ENCODE data around the gene GRM5. TPM values are rescaled to one million over a fixed set of nuclear protein-coding genes. Genes with fewer than 3 reads are reported as not detected.
A peak's percentile ranks its signal among the peaks of the same experiment; 100 is the strongest.

GRM5 gene
- total RNA-seq, 1 experiment from 2014 or later, result 0.04 TPM

- Histone ChIP-seq H3K4me3 (no peak overlapping the region), H3K27ac (no peak overlapping the region), H3K9me3 (replicated peaks) (no peaks in the 10 kb centered on the region), H3K36me3 (no peaks in the 10 kb centered on the region), H3K4me1 (no peaks in the 10 kb centered on the region), H3K27me3 (no peaks in the 10 kb centered on the region)
- DNase-seq, result no peak
Observed at GRCh38 chr11:88827018-88827676, 238.6 kb downstream of the GRM5 start.

DNA sequence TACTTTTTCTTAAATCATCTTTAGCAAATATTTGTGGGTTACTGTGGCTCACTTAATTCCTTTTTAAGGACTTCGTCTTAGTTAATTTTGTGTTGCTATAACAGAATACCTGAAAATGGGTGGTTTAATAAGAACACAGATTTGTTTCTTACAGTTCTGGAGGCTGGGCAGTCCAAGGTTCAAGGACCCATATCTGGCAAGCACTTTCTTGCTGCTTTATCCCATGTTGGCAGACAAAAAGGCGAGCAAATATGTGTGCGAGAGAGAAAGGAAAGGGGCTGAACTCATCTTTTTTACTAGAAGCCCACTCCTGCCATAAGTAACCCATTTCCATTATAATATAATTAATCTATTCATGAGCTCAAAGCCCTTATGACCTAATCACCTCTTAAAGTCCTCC, 246.2 kb downstream of the GRM5 start:
- no peaks in the 10 kb centered on the region for H3K36me3 ChIP-seq
- no peaks in the 10 kb centered on the region for H3K9me3 ChIP-seq (replicated peaks)
- H3K27ac ChIP-seq, result no peak overlapping the region
- no peaks in the 10 kb centered on the region for H3K4me1 ChIP-seq
- no peaks in the 10 kb centered on the region for H3K27me3 ChIP-seq
- no peak overlapping the region for H3K4me3 ChIP-seq
- no peak for DNase-seq

DNA sequence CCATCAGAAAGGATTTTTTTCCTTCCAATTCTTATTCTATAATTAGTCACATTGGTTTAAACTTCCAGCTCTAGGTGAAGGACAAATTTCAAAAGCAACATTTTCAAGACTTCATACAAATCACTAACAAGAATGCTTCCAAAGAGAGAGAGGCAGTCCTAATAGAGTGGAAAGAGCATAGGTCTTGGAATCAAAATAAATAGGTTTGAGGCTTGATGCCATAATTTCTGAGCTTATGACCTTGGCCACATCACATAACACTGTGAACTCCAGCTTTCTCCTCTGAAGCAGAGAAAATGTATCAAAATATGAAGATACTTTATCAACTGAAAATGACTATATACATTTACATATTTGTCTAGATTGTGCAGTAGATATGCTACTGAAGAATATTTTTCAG, 246.8 kb downstream of the GRM5 start:
- Histone ChIP-seq H3K36me3 (no peaks in the 10 kb centered on the region), H3K27me3 (no peaks in the 10 kb centered on the region), H3K4me3 (no peak overlapping the region), H3K4me1 (no peaks in the 10 kb centered on the region), H3K27ac (no peak overlapping the region), H3K9me3 (replicated peaks) (no peaks in the 10 kb centered on the region)
- no peak for DNase-seq

- H3K27ac ChIP-seq, result no peak overlapping the region
- H3K4me3 ChIP-seq, result no peak overlapping the region
- H3K9me3 ChIP-seq (replicated peaks), result no peaks in the 10 kb centered on the region
- no peaks in the 10 kb centered on the region for H3K4me1 ChIP-seq
- no peak for DNase-seq
- H3K36me3 ChIP-seq, result no peaks in the 10 kb centered on the region
- no peaks in the 10 kb centered on the region for H3K27me3 ChIP-seq
Observed at GRCh38 chr11:88815505-88815904, 250.3 kb downstream of the GRM5 start.

- Histone ChIP-seq H3K9me3 (replicated peaks) (no peaks in the 10 kb centered on the region), H3K27ac (no peak overlapping the region), H3K36me3 (no peaks in the 10 kb centered on the region), H3K27me3 (no peaks in the 10 kb centered on the region), H3K4me1 (no peaks in the 10 kb centered on the region), H3K4me3 (no peak overlapping the region)
- DNase-seq, result no peak
Observed at GRCh38 chr11:88814076-88814475, 251.7 kb downstream of the GRM5 start.

DNA sequence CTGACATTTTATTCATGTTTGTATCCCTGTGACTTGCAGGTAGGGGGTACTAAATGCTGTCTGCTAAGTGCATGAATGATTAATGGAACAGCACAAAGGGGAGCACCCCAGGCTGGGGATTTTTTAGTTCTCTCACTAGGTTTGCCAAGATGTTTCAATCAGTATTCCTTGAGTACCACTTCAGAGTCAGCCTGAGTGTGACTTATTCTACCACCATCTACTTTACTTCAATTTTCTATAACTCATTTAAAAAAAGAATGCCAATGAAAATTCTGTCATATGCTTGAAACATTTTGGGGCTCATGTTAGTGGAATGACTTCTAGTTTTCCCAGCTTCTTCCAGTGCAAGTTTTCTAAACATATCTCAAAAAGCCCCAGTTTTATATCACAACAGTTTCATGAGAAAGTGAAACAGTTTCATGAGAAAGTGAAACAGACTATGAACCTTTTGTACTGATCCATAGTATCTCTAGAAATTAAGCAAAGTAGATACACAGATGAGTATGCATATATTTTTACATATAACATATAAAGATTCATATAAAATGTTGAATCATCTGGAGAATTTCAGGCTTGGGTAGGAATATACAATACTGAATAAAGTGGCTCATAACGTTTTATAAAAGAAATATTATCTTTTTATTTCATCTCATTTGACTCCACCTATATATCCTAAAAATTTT, 252.4 kb downstream of the GRM5 start:
- Histone ChIP-seq H3K36me3 (no peaks in the 10 kb centered on the region), H3K4me3 (no peak overlapping the region)
- no peak for DNase-seq

DNA sequence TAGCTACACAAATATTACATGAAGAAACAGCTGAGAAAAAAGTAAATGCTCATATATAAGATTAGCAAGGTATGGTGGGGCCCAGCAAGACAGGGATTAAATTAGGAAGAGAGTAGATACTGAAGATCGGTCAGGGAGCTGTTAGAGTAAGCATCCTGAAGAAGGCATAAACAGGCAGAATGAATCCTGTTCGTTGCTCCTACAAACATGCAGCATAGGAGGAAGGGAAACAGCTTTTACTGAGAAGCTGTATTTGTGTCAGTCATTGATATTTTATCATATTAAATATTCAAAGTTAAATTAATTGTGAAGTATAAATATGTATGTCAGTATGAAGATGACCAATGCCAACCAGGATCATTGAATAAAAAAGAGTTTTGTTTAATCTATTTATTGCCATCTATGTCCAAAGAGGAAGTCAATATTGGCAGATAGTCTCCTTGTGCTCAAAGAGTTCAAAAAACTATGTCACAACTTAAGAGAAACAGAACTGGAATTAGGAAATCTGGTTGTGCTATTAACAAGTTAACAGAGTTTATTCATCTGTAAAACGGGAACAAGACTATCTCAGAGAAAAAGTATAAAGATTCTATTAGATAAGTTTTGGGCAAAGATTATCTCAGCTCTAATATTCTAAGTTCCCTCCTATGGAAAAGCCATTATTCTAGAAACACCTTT, 255.2 kb downstream of the GRM5 start:
- H3K9me3 ChIP-seq (replicated peaks), result no peaks in the 10 kb centered on the region
- no peak overlapping the region for H3K4me3 ChIP-seq
- H3K27ac ChIP-seq, result no peak overlapping the region
- DNase-seq, result no peak
- no peaks in the 10 kb centered on the region for H3K4me1 ChIP-seq
- no peaks in the 10 kb centered on the region for H3K36me3 ChIP-seq
- H3K27me3 ChIP-seq, result no peaks in the 10 kb centered on the region

More for the DNA sequence above, 252.4 kb downstream of the GRM5 start:
- H3K27ac ChIP-seq, result no peak overlapping the region
- no peaks in the 10 kb centered on the region for H3K27me3 ChIP-seq
- H3K9me3 ChIP-seq (replicated peaks), result no peaks in the 10 kb centered on the region
- no peaks in the 10 kb centered on the region for H3K4me1 ChIP-seq

GRCh38 chr11:88809126-88809525, 256.7 kb downstream of the GRM5 start:
- DNase-seq, result no peak
- Histone ChIP-seq H3K4me3 (no peak overlapping the region), H3K36me3 (no peaks in the 10 kb centered on the region), H3K27me3 (no peaks in the 10 kb centered on the region), H3K4me1 (no peaks in the 10 kb centered on the region), H3K27ac (no peak overlapping the region), H3K9me3 (replicated peaks) (no peaks in the 10 kb centered on the region)

DNA sequence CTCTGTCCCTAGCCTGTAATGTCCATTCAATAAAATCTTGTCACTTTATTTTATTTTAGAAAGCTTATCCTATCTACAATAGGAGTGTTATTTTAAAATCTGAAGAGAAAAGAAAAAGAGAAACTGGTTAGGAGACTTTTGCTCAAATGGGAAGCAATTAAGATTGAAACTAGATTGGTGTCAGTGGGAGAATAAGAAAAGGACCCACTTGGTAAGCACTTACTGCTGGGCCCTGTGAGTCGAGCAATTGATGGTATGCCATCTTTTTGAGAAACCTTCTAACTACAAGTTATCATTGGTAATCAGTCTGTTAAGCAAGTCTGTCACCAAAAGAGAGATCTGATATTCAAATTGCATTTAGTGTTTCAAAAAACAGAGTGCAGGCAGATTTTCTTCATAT, 258.4 kb downstream of the GRM5 start:
- no peaks in the 10 kb centered on the region for H3K36me3 ChIP-seq
- no peaks in the 10 kb centered on the region for H3K9me3 ChIP-seq (replicated peaks)
- H3K27me3 ChIP-seq, result no peaks in the 10 kb centered on the region
- no peak overlapping the region for H3K27ac ChIP-seq
- DNase-seq, result no peak
- H3K4me3 ChIP-seq, result no peak overlapping the region
- no peaks in the 10 kb centered on the region for H3K4me1 ChIP-seq

DNA sequence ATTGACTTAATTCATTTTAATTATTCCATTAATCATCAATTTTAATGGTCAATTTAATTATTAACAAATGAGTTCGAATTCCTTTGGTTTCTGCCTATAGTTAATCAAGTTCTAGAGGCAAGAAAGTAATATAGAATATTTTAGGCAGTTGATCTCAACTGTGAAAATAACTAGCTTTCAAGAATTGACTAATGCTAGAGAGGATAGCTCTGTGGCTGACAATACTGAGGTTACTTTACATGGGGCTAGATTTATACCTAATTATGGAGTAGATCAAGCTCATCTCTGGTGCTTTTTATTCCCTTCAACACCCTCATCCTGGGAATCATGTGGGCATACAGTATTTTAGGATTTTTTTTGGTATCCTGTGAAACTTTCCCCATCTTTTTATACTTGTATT, 259.4 kb downstream of the GRM5 start:
- no peaks in the 10 kb centered on the region for H3K36me3 ChIP-seq

DNA sequence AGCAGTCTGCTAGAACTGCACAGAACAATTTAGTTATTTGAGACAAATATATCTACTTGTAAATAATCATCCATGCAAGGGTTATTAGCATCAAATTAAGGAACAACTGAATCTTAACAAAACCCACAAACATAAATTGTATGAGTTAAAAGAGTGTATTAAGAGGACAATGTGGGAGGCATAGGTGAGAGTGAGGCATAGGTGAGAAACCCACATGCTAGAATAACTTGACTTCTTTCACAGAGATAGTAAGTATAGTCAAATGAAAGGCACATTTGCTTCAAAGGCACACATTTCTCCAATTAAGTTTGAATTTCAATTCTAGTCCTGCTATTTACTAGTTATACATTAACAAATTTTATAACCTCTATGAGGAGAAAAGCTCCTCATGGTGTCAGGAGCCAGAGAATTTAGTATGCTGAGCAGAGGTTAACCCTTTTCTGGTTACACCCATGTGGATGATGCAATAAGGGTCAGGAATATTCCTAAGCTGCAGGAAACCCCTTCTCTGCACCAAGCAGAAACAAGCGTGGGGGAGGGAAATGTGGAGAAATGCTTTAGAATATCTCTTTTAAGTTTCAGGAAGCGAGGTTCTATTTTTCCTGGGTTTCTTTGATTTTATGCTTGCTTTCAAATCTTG, 264.2 kb downstream of the GRM5 start:
- H3K36me3 ChIP-seq, result no peaks in the 10 kb centered on the region
- no peak for DNase-seq
- H3K9me3 ChIP-seq (replicated peaks), result no peaks in the 10 kb centered on the region
- no peak overlapping the region for H3K4me3 ChIP-seq
- H3K27me3 ChIP-seq, result no peaks in the 10 kb centered on the region
- no peaks in the 10 kb centered on the region for H3K4me1 ChIP-seq
- H3K27ac ChIP-seq, result no peak overlapping the region

More for the DNA sequence above, 259.4 kb downstream of the GRM5 start:
- no peak for DNase-seq
- Histone ChIP-seq H3K4me3 (no peak overlapping the region), H3K9me3 (replicated peaks) (no peaks in the 10 kb centered on the region), H3K27ac (no peak overlapping the region), H3K4me1 (no peaks in the 10 kb centered on the region), H3K27me3 (no peaks in the 10 kb centered on the region)

DNA sequence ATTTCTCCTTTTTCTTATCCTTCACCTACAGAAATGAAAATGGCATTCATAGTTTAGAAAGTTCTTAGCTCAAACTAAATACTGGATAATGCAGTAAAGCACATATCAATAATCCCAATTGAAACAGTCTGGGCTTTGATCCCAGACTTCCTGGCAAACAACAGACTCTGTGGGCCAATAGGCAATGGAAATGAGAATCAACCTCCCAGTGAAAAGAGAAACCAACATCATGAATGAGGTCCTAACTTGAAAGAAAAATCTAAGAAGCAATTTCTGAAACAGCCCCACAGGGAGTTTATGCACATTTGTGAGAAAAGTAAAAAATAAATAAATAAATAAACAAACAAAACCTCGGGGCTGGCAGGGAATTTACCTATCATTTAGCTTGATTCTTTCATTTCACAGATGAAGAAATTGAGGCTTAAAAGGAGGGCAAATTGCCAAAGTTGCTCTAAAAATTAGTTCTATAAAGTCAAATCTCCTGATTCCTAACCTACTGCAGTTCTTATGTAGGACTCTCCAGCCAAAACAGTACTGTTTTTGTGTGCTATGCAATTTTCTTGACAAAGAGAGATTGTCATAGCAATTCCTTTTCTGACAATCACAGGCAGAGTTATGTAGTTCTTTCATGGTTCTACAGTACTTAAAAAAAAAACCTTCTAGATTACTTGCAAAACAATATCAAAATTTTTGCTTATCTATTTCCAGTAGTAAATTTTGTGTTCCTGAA, 265.8 kb downstream of the GRM5 start:
- no peak overlapping the region for H3K27ac ChIP-seq
- no peaks in the 10 kb centered on the region for H3K36me3 ChIP-seq
- no peaks in the 10 kb centered on the region for H3K4me1 ChIP-seq
- H3K9me3 ChIP-seq (replicated peaks), result no peaks in the 10 kb centered on the region
- no peak overlapping the region for H3K4me3 ChIP-seq
- H3K27me3 ChIP-seq, result no peaks in the 10 kb centered on the region
- no peak for DNase-seq

- DNase-seq, result no peak
- no peak overlapping the region for H3K4me3 ChIP-seq
- no peaks in the 10 kb centered on the region for H3K27me3 ChIP-seq
- no peak overlapping the region for H3K27ac ChIP-seq
- no peaks in the 10 kb centered on the region for H3K36me3 ChIP-seq
- H3K4me1 ChIP-seq, result no peaks in the 10 kb centered on the region
- no peaks in the 10 kb centered on the region for H3K9me3 ChIP-seq (replicated peaks)
Observed at GRCh38 chr11:88790182-88790581, 275.6 kb downstream of the GRM5 start.

GRCh38 chr11:88779577-88779976, 286.2 kb downstream of the GRM5 start:
- Histone ChIP-seq H3K9me3 (replicated peaks) (no peaks in the 10 kb centered on the region), H3K27me3 (no peaks in the 10 kb centered on the region), H3K36me3 (no peaks in the 10 kb centered on the region), H3K4me1 (0 out of 2 replicates have a peak, but pooled peaks cover 2% of the 10 kb centered on the region), H3K27ac (no peak overlapping the region), H3K4me3 (no peak overlapping the region)
- peak in 1 of 2 experiments; percentile 1 for DNase-seq
